Stimulated activated naive CD4-positive, alpha-beta T cell (primary cell): ENCODE data around the gene ANAPC16.
"Not testable (repeated sequence)": the region's sequence is repeated elsewhere in the genome, so short reads cannot be mapped to it uniquely, and the experiment has no call there.

Experiments
- DNase-seq, 6 experiments: peaks; one replicate each; lab custom pipeline; 2025; lab: John Stamatoyannopoulos, UW

ANAPC16 gene

GRCh38 chr10:72243822-72244437, 28.1 kb downstream of the ANAPC16 start:
- DNase-seq = peak in 1 of 6 experiments; percentile 20

DNA sequence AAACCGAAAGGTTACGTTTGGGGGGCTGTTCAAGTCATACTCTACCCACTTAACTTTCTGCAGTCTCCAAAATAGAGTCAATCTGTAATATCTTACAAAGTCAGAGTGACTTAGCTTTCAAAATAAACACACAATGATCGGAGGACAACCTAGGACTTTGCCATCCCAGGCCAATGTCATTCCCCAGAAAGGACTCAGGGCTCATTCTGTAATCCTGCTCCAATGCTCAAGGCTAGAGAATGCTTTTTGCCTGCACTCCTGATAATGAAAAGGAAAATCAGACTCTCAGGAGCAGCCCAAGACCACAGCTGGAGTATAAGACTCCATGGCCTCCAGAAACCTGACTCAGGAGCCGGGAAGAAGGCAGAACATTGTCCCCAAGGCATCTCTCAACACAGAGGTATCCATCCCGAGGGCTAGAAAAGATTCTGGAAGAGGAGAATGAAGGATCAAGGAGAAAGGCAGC, 28.8 kb downstream of the ANAPC16 start:
- no peak for DNase-seq

- DNase-seq = no peak
Measured at GRCh38 chr10:72245949-72246525, 30.2 kb downstream of the ANAPC16 start.

GRCh38 chr10:72248468-72249151, 32.8 kb downstream of the ANAPC16 start:
- DNase-seq = peak; percentile 52 to 94 (median 77)

DNA sequence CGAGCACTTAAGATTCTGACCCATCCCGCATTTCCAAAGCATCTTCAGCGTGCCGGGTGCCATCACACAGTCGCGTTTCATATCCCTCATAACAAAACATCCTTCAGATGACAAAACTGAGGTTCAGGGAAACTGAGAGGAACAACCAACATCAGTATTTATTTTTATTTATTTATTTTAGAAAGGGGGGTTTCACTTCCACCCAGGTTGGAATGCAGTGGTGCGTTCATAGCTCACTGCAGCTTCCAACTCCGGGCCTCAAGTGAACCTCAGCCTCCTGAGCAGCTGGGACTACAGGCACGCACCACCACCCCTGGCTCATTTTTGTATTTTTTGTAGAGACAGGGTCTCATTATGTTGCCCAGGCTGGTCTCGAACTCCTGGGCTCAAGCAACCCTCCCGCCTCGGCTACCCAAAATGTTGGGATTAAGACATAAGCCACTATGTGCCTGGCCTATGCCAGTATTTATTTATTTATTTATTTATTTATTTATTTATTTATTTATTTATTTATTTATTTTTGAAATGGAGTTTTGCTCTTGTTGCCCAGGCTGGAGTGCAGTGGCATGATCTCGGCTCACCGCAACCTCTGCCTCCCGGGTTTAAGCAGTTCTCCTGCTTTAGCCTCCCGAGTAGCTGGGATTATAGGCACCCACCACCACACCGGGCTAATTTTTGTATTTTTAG, 33.5 kb downstream of the ANAPC16 start:
- DNase-seq = not testable (repeated sequence)

GRCh38 chr10:72250666-72251065, 34.9 kb downstream of the ANAPC16 start:
- DNase-seq = no peak

DNA sequence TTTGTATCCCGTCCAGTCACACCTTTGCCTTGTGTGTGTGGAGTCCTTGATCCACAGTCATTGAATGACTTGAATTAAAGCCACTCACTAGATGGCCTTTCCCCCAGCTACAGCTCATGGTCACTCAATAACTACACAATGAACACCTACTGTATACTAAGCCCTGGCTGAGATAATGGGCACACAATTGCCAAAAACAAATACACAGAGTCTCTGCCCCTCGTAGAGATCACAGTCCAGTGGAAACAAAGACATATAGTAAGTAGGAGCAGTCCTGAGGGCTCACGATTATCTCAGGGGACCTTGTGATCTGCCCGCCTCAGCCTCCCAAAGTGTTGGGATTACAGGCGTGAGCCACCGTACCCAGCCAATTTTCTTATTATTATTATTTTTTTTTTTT, 35.8 kb downstream of the ANAPC16 start:
- DNase-seq = no peak

DNA sequence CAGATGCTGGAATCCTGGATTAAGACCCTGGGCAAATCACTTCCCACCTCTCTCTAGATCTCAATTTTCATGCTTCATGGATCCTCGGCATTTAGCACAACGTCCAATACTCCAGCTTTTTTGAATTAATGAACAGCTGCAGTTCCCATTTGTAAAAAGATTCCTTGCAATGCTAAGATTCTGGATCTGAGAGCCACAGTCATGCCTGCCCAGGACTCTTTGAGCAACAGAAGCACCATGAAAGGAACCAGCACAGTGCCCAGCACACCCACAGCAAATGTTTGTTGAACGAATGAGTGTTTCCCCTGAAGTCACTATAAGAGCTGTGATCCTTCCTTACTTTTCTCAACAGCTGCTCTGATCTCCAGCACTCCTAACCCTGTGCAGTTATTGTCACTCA, 37.2 kb downstream of the ANAPC16 start:
- no peak for DNase-seq

DNA sequence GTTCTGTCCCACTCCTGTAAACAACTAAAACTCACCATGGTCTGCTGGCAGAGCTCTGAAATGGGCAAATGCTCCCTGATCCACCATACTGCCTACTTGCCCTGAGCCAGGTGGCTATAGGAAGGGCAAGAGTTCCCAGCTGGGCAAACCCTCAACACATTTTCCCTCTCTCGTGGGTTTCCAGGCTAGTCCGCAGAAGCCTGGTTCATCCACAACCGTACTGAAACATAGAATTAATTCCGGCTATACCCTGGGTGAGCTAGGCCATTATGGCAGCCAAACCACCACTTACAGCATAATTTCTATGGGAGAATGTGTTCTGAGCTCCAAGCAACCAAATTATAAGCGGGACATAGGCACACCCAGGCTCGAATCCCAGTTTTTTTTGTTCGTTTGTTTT, 37.8 kb downstream of the ANAPC16 start:
- DNase-seq = no peak

GRCh38 chr10:72254813-72255568, 39.2 kb downstream of the ANAPC16 start:
- peak in 3 of 6 experiments; percentile 19 to 46 (median 37) for DNase-seq

GRCh38 chr10:72255977-72256729, 40.3 kb downstream of the ANAPC16 start:
- no peak for DNase-seq

DNA sequence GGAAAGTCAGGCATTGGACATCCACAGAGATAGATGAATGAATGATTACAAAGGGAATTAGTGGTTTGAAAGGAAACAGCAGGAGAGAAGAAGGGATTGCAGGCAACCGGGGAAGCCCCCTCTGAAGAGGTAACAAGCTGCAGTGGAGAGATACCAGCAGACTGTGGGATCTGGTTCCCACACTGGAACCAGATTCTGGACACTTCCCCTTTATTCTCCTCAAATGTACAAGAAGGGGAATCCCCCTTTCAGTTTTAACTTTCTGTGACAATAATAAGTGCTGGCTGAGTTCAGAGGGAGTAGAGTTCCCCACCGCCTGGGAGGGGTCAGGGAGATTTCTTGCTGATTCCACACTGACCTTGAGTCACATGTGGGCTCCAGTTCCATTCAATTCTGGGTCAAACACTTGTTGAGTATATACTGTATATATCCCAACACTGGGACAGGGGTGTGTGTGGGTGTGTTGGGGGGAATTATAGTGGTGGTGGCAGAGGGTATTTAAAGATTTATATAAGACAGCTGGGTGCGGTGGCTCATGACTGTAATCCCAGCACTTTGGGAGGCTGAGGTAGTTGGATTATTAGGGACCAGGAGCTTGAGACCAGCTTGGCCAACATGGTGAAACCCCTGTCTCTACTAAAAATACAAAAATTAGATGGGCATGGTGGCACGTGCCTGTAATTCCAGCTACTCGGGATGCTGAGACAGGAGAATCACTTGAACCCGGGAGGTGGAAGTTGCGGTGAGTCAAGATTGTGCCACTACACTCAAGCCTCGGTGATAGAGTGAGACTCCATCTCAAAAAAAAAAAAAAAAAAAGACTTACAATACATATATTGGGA, 41.5 kb downstream of the ANAPC16 start:
- DNase-seq = no peak

DNA sequence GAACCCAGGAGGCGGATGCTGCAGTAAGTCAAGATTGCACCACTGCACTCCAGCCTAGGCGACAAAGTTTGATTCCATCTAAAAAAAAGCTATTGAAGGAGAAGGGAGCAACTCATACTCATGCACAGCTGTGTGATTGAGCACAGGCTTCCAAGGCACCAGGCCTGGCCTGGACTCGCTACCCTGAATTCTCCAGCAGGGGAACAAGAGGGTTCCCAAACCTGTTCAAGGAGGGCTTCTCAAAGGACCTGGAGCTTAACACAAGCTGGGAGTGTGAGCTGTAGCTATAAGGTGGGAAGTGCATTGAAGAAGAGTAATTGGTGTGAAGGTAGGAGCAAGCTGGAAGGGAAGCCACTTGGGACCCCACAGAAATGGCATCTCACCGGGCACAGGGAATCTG, 42.8 kb downstream of the ANAPC16 start:
- DNase-seq = no peak

DNA sequence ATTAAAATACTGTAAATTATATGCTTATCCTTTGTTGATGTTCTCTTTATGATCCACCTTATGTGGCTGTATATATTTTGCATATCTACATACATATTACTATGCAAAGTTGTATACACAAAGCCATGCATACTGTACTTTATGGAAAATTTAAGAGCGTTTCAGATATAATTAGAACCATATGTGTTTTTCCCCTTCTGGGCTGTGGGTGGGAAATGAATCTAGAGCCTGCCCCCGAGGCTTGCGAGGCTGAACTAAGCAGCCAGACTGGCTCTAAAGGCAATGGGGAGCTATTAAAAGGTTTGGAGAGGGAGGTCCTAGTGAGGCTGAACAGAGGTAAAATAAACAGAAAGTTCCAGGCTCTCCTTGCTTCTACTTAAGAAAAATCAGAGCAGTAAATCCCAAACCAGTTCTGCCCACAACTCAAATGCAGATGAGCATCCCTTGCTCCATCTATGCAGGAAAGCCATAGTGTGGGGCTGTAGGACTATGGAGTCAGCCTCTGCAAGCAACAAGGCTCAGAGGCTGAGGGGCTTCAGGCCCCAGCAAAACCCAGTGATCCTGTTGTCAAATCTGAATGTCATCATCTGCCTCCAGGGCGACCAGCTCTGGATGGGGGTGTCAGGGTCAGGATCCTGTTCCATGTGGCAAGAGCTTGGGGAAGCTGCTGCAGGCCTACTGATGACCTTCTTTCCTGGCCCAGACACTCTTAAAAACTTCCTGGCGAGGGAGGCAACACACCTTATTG, 43.9 kb downstream of the ANAPC16 start:
- no peak for DNase-seq

DNA sequence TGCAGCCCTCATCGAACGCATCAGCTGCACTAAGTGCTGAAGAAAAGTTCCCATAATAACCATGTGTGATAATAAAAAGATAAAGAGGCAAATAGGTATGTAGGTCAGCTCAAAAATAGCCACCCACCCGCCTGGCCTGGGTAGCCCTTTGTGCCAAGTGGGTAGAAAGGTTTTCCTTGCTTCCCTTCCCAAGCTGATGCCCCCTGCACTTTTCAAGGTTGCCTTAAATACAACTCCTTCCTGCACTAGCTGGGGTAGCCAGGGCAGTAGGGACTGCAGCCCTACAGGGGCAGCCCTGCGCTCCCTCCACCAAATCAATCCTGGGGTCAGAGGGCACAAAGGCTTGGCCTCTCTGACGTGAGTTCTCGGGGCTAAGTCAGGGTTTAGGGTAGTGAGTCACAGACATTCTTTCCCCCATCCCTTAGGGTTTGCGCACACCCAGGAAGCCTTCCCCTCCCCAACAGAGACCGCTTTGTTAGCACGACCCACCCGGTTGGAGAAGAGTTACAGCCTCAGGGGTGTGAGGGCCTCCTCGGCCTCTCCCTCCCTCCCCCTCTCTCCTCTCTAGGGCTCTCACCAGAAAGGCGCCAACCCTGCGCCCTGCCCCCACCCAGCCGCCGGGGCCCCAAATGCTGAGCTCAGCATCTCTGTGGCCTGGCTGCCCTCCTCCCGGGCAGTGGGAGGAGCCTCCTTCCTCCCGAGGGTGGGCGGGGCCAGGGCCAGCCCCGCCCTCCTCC, 44.6 kb downstream of the ANAPC16 start:
- peak in 5 of 6 experiments; percentile 49 to 72 (median 66) for DNase-seq

GRCh38 chr10:72260976-72261783, 45.4 kb downstream of the ANAPC16 start:
- DNase-seq = peak in 3 of 6 experiments; percentile 49 to 66 (median 66)

GRCh38 chr10:72261784-72262404, 46.1 kb downstream of the ANAPC16 start:
- DNase-seq = no peak
